WTC11 (cell line): ENCODE data around the gene HECW1. TPM values are rescaled to one million over a fixed set of nuclear protein-coding genes. Genes with fewer than 3 reads are reported as not detected.

Source experiments
- ATAC-seq: fragments of 200-7000 bp; cut with Tn5 transposase; 2 replicates; pipeline ENCODE4 v1.10.0; 2021; ENCODE audit warnings: mild to moderate bottlenecking, moderate library complexity
- CTCF ChIA-PET: fragments of 300-600 bp; sonication (Branson Sonifier 250); formaldehyde crosslinking; loops from one replicate; lab custom pipeline; 2021; ENCODE audit warnings: antibody characterized with exemption; lab: Charles Lee
- POLR2A ChIA-PET: fragments of 350-600 bp; sonication (Branson Sonifier 250); formaldehyde crosslinking; loops from one replicate; lab custom pipeline; 2021; ENCODE audit warnings: antibody characterized with exemption; lab: Charles Lee
- DNase-seq: peaks from one replicate; pipeline ENCODE4 v3.0.0; 2021; ENCODE audit warnings: low spot score
- H3K27ac Mint-ChIP-seq: 2 replicates; pipeline ENCODE4 v1.8.0; 2021; ENCODE audit warnings: mixed read lengths
- H3K27me3 Mint-ChIP-seq: 2 replicates; pipeline ENCODE4 v1.8.0; 2021; ENCODE audit warnings: low read depth, mild to moderate bottlenecking, moderate library complexity, mixed read lengths
- H3K36me3 Mint-ChIP-seq: 2 replicates; pipeline ENCODE4 v1.8.0; 2021; ENCODE audit warnings: mixed read lengths
- H3K4me1 Mint-ChIP-seq: 2 replicates; pipeline ENCODE4 v1.8.0; 2022; ENCODE audit warnings: mixed read lengths
- H3K4me3 Mint-ChIP-seq: 2 replicates; pipeline ENCODE4 v1.8.0; 2021; ENCODE audit warnings: mild to moderate bottlenecking, moderate library complexity, mixed read lengths
- H3K9me3 Mint-ChIP-seq: 2 replicates; pipeline ENCODE4 v1.8.0; 2021; ENCODE audit warnings: mixed read lengths
- CREM ChIP-seq: sonication (generic); formaldehyde crosslinking; IDR thresholded peaks from 2 replicates; pipeline ENCODE4 v1.8.1; 2022; ENCODE audit warnings: mild to moderate bottlenecking, missing genetic modification reagents, moderate library complexity
- GABPB1 ChIP-seq: sonication (generic); formaldehyde crosslinking; IDR thresholded peaks from 2 replicates; pipeline ENCODE4 v1.8.1; 2023; ENCODE audit warnings: mild to moderate bottlenecking, missing genetic modification reagents
- KAT7 ChIP-seq: sonication (generic); formaldehyde crosslinking; IDR thresholded peaks from 2 replicates; pipeline ENCODE4 v1.8.1; 2023; ENCODE audit warnings: missing genetic modification reagents, mild to moderate bottlenecking, borderline replicate concordance
- NFE2L1 ChIP-seq: sonication (generic); formaldehyde crosslinking; IDR thresholded peaks from 2 replicates; pipeline ENCODE4 v1.8.1; 2023; ENCODE audit warnings: missing genetic modification reagents
- NR1H2 ChIP-seq: sonication (generic); formaldehyde crosslinking; IDR thresholded peaks from 2 replicates; pipeline ENCODE4 v1.9.0; 2021; ENCODE audit warnings: mild to moderate bottlenecking, moderate library complexity, missing genetic modification reagents
- NR2C2 ChIP-seq: sonication (generic); formaldehyde crosslinking; IDR thresholded peaks from 2 replicates; pipeline ENCODE4 v1.8.0; 2022; ENCODE audit warnings: mild to moderate bottlenecking, missing genetic modification reagents
- RORB ChIP-seq: fragments of 250-450 bp; sonication (Bioruptor Pico); IDR thresholded peaks from 2 replicates; pipeline ENCODE4 v1.9.0; 2021; ENCODE audit warnings: mild to moderate bottlenecking
- SMAD4 ChIP-seq: sonication (generic); formaldehyde crosslinking; IDR thresholded peaks from 2 replicates; pipeline ENCODE4 v1.8.0; 2022; ENCODE audit warnings: mild to moderate bottlenecking, missing genetic modification reagents
- SP1 ChIP-seq: sonication (generic); formaldehyde crosslinking; conservative IDR thresholded peaks from 2 replicates; pipeline ENCODE4 v1.8.1; 2022; ENCODE audit warnings: missing genetic modification reagents
- ZNF121 ChIP-seq: sonication (generic); formaldehyde crosslinking; IDR thresholded peaks from 2 replicates; pipeline ENCODE4 v1.8.0; 2023; ENCODE audit warnings: missing genetic modification reagents
- ZNF263 ChIP-seq: sonication (generic); formaldehyde crosslinking; IDR thresholded peaks from 2 replicates; pipeline ENCODE4 v1.8.1; 2022; ENCODE audit warnings: low read depth, mild to moderate bottlenecking, moderate library complexity, missing genetic modification reagents
- ZNF396 ChIP-seq: fragments of 250-450 bp; sonication (Bioruptor Pico); IDR thresholded peaks from 2 replicates; pipeline ENCODE4 v1.8.0; 2021; ENCODE audit warnings: mild to moderate bottlenecking, moderate library complexity, borderline replicate concordance
- ZNF416 ChIP-seq: fragments of 250-450 bp; sonication (Bioruptor Pico); IDR thresholded peaks from 2 replicates; pipeline ENCODE4 v1.9.0; 2021; ENCODE audit warnings: mild to moderate bottlenecking, inconsistent platforms
- ZNF671 ChIP-seq: fragments of 250-450 bp; sonication (Bioruptor Pico); IDR thresholded peaks from 2 replicates; pipeline ENCODE4 v1.8.0; 2021; ENCODE audit warnings: mild to moderate bottlenecking
- total RNA-seq: library from RNA; stranded (reverse); gene quantifications from 3 replicates; pipeline ENCODE4 v1.2.3, GENCODE V29; 2021
- TF ChIP-seq, protein P1 (sequence below): sonication (generic); formaldehyde crosslinking; IDR thresholded peaks from 2 replicates; pipeline ENCODE4 v1.8.1; 2022; ENCODE audit warnings: mild to moderate bottlenecking, moderate library complexity, missing genetic modification reagents
- TF ChIP-seq, protein P2 (sequence below): fragments of 250-450 bp; sonication (Bioruptor Pico); conservative IDR thresholded peaks from 2 replicates; pipeline ENCODE4 v1.9.0; 2021; ENCODE audit warnings: mild to moderate bottlenecking
- TF ChIP-seq, protein P3 (sequence below): sonication (generic); formaldehyde crosslinking; IDR thresholded peaks from 2 replicates; pipeline ENCODE4 v1.8.1; 2023; ENCODE audit warnings: mild to moderate bottlenecking, missing genetic modification reagents
- TF ChIP-seq, protein P4 (sequence below): sonication (generic); formaldehyde crosslinking; IDR thresholded peaks from 2 replicates; pipeline ENCODE4 v1.8.0; 2022; ENCODE audit warnings: mild to moderate bottlenecking, missing genetic modification reagents
- TF ChIP-seq, protein P5 (sequence below): sonication (generic); formaldehyde crosslinking; IDR thresholded peaks from 2 replicates; pipeline ENCODE4 v1.8.1; 2023; ENCODE audit warnings: mild to moderate bottlenecking, missing genetic modification reagents, moderate library complexity
- TF ChIP-seq, protein P6 (sequence below): sonication (generic); formaldehyde crosslinking; IDR thresholded peaks from 2 replicates; pipeline ENCODE4 v1.8.1; 2022; ENCODE audit warnings: mild to moderate bottlenecking, missing genetic modification reagents, moderate library complexity, borderline replicate concordance
- TF ChIP-seq, protein P7 (sequence below): sonication (generic); formaldehyde crosslinking; IDR thresholded peaks from 2 replicates; pipeline ENCODE4 v1.8.0; 2022; ENCODE audit warnings: mild to moderate bottlenecking, missing genetic modification reagents

The HECW1 gene
- total RNA-seq, 1 experiment from 2014 or later, result 6.1 TPM

DNA sequence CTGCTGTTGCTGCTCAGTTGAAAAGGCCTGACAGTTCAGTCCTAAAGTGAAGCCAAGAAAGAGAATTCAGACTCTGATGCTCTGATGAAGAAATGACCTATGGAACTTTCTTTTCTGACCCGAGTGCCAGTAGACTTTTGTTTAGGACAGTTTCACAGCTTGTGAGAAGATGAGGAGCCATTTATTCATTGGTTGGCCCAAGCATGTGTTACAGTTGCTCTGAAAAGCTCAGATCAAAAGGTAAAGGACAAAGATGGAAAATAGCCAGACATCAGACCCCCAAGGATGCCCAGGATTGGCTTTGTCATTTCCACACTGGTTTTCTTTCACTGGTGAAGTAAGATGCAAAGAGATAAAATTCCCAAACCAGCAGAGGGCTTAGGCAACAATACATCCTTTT, 321.2 kb downstream of the HECW1 start:
- H3K36me3 Mint-ChIP-seq, result no peaks in the 10 kb centered on the region
- no peak for ATAC-seq
- no peak for DNase-seq
- H3K9me3 Mint-ChIP-seq, result peaks cover 16% of the 10 kb centered on the region
- POLR2A ChIA-PET, result interaction anchor here (0.6 kb wide), 1 partner anchor 95 kb away, joined by 3 read pairs; no protein-coding TSS in a partner anchor
- H3K4me1 Mint-ChIP-seq, result peaks cover 24% of the 10 kb centered on the region
- H3K4me3 Mint-ChIP-seq, result no peak overlapping the region
- no peak overlapping the region for H3K27ac Mint-ChIP-seq
- CTCF ChIA-PET, result no interaction called here
- no peaks in the 10 kb centered on the region for H3K27me3 Mint-ChIP-seq
- TF ChIP-seq, protein P1, sequence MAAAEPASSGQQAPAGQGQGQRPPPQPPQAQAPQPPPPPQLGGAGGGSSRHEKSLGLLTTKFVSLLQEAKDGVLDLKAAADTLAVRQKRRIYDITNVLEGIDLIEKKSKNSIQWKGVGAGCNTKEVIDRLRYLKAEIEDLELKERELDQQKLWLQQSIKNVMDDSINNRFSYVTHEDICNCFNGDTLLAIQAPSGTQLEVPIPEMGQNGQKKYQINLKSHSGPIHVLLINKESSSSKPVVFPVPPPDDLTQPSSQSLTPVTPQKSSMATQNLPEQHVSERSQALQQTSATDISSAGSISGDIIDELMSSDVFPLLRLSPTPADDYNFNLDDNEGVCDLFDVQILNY (CRISPR knock-in tag), result no peak
- no peak for TF ChIP-seq NR1H2

DNA sequence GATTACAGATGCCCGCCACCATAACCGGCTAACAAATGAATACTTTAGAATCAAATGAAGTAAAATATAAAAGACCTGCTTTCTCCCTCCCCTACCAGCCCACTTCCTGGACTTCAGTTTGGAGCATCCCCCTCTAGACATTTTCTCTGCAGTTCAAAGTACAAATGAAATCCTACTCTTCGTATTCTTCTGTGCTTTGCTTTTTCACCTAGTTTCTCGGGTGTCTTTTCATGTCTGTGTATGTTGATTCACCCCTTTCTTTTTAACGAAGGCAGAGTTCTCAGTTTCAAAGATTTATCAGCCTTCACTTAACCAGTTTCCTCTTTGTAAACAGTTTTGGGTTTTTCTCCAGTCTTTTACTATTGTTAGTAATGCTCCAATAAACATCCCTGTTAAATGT, 324.6 kb downstream of the HECW1 start:
- H3K4me3 Mint-ChIP-seq, result no peak overlapping the region
- CTCF ChIA-PET, result no interaction called here
- peak overlapping the region; percentile 50 for H3K27ac Mint-ChIP-seq
- no peaks in the 10 kb centered on the region for H3K36me3 Mint-ChIP-seq
- H3K27me3 Mint-ChIP-seq, result no peaks in the 10 kb centered on the region; the same call in 1 of the 2 replicates
- POLR2A ChIA-PET, result no interaction called here
- no peak for TF ChIP-seq ZNF396 (CRISPR knock-in tag)
- TF ChIP-seq ZNF671 (CRISPR knock-in tag), result no peak
- TF ChIP-seq ZNF416, result no peak
- TF ChIP-seq, protein P2, sequence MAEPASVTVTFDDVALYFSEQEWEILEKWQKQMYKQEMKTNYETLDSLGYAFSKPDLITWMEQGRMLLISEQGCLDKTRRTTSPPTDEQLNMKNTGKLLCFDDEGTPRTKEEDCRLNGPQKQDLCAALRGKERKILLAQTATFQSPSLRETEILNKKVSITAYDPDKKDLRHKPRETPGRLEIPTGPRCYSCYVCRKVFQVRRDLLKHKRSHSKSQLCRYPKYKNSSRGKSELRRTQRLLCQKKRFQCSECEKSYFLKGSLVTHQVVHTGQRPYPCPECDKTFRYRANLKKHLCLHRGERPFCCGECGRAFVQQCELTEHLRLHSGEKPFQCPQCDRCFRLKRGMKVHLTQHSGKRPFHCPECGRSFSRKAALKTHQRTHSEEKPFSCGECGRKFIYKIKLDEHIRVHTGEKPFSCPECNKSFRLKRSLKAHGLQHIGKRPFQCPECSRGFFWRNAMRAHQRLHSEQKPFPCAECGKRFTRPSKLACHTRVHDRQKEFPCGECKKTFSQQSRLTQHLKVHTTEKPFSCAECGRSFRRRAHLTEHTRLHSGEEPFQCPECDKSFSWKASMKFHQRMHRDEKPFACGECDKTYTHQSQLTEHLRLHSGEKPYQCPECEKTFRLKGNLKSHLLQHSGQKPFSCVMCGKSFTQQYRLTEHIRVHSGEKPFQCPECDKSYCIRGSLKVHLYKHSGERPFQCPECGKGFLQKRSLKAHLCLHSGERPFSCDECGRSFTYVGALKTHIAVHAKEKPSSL, result no peak
- TF ChIP-seq ZNF121 (CRISPR knock-in tag), result no peak
- no peak for TF ChIP-seq RORB
- TF ChIP-seq, protein P3, sequence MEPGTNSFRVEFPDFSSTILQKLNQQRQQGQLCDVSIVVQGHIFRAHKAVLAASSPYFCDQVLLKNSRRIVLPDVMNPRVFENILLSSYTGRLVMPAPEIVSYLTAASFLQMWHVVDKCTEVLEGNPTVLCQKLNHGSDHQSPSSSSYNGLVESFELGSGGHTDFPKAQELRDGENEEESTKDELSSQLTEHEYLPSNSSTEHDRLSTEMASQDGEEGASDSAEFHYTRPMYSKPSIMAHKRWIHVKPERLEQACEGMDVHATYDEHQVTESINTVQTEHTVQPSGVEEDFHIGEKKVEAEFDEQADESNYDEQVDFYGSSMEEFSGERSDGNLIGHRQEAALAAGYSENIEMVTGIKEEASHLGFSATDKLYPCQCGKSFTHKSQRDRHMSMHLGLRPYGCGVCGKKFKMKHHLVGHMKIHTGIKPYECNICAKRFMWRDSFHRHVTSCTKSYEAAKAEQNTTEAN (CRISPR knock-in tag), result no peak
- TF ChIP-seq, protein P4, sequence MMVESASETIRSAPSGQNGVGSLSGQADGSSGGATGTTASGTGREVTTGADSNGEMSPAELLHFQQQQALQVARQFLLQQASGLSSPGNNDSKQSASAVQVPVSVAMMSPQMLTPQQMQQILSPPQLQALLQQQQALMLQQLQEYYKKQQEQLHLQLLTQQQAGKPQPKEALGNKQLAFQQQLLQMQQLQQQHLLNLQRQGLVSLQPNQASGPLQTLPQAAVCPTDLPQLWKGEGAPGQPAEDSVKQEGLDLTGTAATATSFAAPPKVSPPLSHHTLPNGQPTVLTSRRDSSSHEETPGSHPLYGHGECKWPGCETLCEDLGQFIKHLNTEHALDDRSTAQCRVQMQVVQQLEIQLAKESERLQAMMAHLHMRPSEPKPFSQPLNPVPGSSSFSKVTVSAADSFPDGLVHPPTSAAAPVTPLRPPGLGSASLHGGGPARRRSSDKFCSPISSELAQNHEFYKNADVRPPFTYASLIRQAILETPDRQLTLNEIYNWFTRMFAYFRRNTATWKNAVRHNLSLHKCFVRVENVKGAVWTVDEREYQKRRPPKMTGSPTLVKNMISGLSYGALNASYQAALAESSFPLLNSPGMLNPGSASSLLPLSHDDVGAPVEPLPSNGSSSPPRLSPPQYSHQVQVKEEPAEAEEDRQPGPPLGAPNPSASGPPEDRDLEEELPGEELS, result no peak
- TF ChIP-seq, protein P5, sequence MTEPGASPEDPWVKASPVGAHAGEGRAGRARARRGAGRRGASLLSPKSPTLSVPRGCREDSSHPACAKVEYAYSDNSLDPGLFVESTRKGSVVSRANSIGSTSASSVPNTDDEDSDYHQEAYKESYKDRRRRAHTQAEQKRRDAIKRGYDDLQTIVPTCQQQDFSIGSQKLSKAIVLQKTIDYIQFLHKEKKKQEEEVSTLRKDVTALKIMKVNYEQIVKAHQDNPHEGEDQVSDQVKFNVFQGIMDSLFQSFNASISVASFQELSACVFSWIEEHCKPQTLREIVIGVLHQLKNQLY (CRISPR knock-in tag), result no peak
- no peak for TF ChIP-seq KAT7 (CRISPR knock-in tag)
- TF ChIP-seq GABPB1 (CRISPR knock-in tag), result no peak
- H3K9me3 Mint-ChIP-seq, result peaks cover 9% of the 10 kb centered on the region; the same call in 1 of the 2 replicates
- no peak for ATAC-seq
- peaks cover 29% of the 10 kb centered on the region for H3K4me1 Mint-ChIP-seq
- DNase-seq, result no peak

DNA sequence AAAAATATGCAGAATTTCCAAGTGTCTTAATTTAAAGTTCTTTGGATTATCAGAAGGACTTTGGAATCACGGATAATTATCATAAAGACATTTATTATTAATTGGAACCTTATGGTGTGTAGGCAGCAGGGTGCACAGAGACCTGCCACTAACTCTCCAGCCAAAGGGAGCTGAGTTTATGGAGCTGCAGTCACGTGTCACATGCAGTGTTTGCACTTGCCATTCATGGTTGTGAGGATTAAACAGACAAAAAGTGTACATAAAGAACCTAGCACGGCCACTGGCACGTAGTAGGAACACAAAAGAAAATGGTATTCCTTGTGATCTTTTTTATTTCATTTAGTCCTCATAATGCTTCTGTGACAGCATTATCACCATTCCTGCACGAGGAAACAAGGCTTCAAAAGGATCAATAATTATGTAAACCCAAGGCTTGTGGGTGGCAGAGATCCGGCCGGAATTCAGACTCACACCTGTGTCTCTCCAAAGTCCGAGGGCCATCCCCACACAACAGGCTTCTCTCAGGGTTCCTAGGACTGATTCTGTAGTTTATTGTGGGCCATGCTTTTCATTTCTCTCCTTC, 326.5 kb downstream of the HECW1 start:
- no peak for DNase-seq
- TF ChIP-seq NR2C2 (CRISPR knock-in tag) (no peak), NFE2L1 (CRISPR knock-in tag) (no peak), CREM (CRISPR knock-in tag) (no peak), SMAD4 (no peak), NR1H2 (no peak), SP1 (CRISPR knock-in tag) (no peak), ZNF263 (CRISPR knock-in tag) (no peak)
- TF ChIP-seq, protein P4, result no peak
- TF ChIP-seq, protein P6, sequence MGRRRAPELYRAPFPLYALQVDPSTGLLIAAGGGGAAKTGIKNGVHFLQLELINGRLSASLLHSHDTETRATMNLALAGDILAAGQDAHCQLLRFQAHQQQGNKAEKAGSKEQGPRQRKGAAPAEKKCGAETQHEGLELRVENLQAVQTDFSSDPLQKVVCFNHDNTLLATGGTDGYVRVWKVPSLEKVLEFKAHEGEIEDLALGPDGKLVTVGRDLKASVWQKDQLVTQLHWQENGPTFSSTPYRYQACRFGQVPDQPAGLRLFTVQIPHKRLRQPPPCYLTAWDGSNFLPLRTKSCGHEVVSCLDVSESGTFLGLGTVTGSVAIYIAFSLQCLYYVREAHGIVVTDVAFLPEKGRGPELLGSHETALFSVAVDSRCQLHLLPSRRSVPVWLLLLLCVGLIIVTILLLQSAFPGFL (CRISPR knock-in tag), result no peak
- TF ChIP-seq, protein P7, sequence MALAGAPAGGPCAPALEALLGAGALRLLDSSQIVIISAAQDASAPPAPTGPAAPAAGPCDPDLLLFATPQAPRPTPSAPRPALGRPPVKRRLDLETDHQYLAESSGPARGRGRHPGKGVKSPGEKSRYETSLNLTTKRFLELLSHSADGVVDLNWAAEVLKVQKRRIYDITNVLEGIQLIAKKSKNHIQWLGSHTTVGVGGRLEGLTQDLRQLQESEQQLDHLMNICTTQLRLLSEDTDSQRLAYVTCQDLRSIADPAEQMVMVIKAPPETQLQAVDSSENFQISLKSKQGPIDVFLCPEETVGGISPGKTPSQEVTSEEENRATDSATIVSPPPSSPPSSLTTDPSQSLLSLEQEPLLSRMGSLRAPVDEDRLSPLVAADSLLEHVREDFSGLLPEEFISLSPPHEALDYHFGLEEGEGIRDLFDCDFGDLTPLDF (CRISPR knock-in tag), result no peak

More for the DNA sequence above, 326.5 kb downstream of the HECW1 start:
- ChIA-PET CTCF (interaction anchor here (0.6 to 2.3 kb wide), 71 partner anchors 8 to 1498 kb away, joined by 3 to 25 read pairs (median 5); partner anchors contain the start of genes HECW1, MRPL32, PSMA2 and STK17A), POLR2A (no interaction called here)
- H3K27ac Mint-ChIP-seq, result no peak overlapping the region
- ATAC-seq, result no peak
- H3K36me3 Mint-ChIP-seq, result no peaks in the 10 kb centered on the region
- H3K4me1 Mint-ChIP-seq, result peaks cover 29% of the 10 kb centered on the region
- no peak overlapping the region for H3K4me3 Mint-ChIP-seq
- peaks cover 3% of the 10 kb centered on the region; the same call in 1 of the 2 replicates for H3K9me3 Mint-ChIP-seq
- no peaks in the 10 kb centered on the region; the same call in 1 of the 2 replicates for H3K27me3 Mint-ChIP-seq
